Neural cell (in vitro differentiated cells): ENCODE data around the gene SLC4A3.

Experiments used
- CTCF ChIP-seq: fragments of 450-650 bp; IDR thresholded peaks from 2 replicates; pipeline ENCODE4 v1.5.1; 2014; ENCODE audit warnings: antibody characterized with exemption, mild to moderate bottlenecking, moderate library complexity; ENCODE audit not compliant: poor library complexity, severe bottlenecking
- EZH2 ChIP-seq: fragments of 200-600, 300-800 bp; shearing (Covaris generic), sonication (generic); IDR thresholded peaks from 2 replicates; pipeline ENCODE4 v1.6.1; 2014; ENCODE audit warnings: antibody characterized with exemption, low read length, borderline replicate concordance, mild to moderate bottlenecking; ENCODE audit not compliant: insufficient read depth, poor library complexity, severe bottlenecking

GRCh38 chr2:219684721-219685689 is 57.6 kb downstream of the SLC4A3 start:
- TF ChIP-seq CTCF (no peak), EZH2 (no peak)
